Bronchial epithelial cell (primary cell): Measurements from ENCODE around the gene THOC5. TPM values are rescaled to one million over a fixed set of nuclear protein-coding genes. Genes with fewer than 3 reads are reported as not detected.
"Not testable (repeated sequence)": the region's sequence is repeated elsewhere in the genome, so short reads cannot be mapped to it uniquely, and the experiment has no call there.

Source experiments
- DNase-seq: peaks from one replicate; pipeline ENCODE4 v3.0.0-alpha.2; 2010; ENCODE audit warnings: low read depth
- FAIRE-seq: peaks from 2 replicates; lab custom pipeline; 2011; peaks lifted over from hg19 to GRCh38; lab: Jason Lieb, UNC
- H3K27me3 ChIP-seq: 2 replicates; pipeline ENCODE4 v1.5.1; 2011; ENCODE audit warnings: low read length; ENCODE audit not compliant: control insufficient read depth, insufficient read depth
- H3K36me3 ChIP-seq: 2 replicates; pipeline ENCODE4 v1.5.1; 2011; ENCODE audit warnings: low read length; ENCODE audit not compliant: control insufficient read depth, insufficient read depth
- H3K4me3 ChIP-seq: 2 replicates; pipeline ENCODE4 v1.5.1; 2011; ENCODE audit warnings: mild to moderate bottlenecking, low read depth, low read length, control low read depth
- total RNA-seq: library from RNA; depleted of rRNA; stranded (reverse); fragments of >200 nt; gene quantifications from 2 replicates; pipeline ENCODE4 v1.2.1, GENCODE V29; 2014
- TF ChIP-seq, protein P1 (sequence below): IDR thresholded peaks from 2 replicates; pipeline ENCODE4 v1.5.1; 2011; ENCODE audit warnings: mild to moderate bottlenecking, moderate library complexity, low read length, control low read depth, inconsistent platforms; ENCODE audit not compliant: insufficient read depth, severe bottlenecking

The THOC5 gene
- total RNA-seq, 1 donor from 2014 or later: 43.2 TPM

DNA sequence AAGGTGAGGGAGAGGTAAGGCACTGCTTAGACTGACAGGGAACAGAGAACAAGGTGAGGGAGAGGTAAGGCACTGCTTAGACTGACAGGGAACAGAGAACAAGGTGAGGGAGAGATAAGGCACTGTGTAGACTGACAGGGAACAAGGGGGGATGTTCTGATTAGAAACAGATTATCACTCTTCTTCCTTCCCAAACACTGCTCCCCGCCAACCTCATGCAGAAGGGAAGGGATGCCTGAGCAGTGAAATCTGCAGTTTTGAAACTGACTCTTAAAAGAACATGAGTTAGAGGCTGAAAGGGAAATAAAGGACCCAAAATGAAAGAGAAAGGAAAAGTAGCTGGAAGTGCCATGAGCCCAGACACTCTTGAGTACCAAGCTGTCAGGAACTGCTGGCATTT, 43.7 kb downstream of the THOC5 start:
- TF ChIP-seq, protein P1, sequence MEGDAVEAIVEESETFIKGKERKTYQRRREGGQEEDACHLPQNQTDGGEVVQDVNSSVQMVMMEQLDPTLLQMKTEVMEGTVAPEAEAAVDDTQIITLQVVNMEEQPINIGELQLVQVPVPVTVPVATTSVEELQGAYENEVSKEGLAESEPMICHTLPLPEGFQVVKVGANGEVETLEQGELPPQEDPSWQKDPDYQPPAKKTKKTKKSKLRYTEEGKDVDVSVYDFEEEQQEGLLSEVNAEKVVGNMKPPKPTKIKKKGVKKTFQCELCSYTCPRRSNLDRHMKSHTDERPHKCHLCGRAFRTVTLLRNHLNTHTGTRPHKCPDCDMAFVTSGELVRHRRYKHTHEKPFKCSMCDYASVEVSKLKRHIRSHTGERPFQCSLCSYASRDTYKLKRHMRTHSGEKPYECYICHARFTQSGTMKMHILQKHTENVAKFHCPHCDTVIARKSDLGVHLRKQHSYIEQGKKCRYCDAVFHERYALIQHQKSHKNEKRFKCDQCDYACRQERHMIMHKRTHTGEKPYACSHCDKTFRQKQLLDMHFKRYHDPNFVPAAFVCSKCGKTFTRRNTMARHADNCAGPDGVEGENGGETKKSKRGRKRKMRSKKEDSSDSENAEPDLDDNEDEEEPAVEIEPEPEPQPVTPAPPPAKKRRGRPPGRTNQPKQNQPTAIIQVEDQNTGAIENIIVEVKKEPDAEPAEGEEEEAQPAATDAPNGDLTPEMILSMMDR: no peak
- no peak for FAIRE-seq
- peaks cover 21% of the 10 kb centered on the region for H3K36me3 ChIP-seq

DNA sequence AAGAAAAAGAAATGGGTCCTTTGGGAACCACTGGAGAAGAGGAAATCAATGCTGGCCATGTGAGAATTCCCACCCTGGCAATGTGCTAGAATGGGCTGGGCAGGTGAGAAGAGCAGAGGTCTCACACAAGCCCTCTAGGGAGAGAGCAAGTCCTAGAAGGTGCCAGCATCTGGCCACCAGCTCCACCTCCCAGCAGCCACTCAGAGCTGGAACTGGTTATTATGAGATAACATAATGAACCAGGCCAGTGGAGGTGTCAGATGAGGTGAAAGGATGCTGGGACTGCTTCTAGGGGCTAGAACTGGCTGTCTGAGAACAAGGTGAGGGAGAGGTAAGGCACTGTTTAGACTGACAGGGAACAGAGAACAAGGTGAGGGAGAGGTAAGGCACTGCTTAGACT, 44.3 kb downstream of the THOC5 start:
- FAIRE-seq: no peak
- Histone ChIP-seq H3K36me3 (peaks cover 21% of the 10 kb centered on the region), H3K27me3 (no peaks in the 10 kb centered on the region), H3K4me3 (no peak overlapping the region)
- no peak for DNase-seq
- TF ChIP-seq, protein P1: no peak

More for the DNA sequence above, 43.7 kb downstream of the THOC5 start:
- no peaks in the 10 kb centered on the region for H3K27me3 ChIP-seq
- DNase-seq: no peak
- H3K4me3 ChIP-seq: no peak overlapping the region

DNA sequence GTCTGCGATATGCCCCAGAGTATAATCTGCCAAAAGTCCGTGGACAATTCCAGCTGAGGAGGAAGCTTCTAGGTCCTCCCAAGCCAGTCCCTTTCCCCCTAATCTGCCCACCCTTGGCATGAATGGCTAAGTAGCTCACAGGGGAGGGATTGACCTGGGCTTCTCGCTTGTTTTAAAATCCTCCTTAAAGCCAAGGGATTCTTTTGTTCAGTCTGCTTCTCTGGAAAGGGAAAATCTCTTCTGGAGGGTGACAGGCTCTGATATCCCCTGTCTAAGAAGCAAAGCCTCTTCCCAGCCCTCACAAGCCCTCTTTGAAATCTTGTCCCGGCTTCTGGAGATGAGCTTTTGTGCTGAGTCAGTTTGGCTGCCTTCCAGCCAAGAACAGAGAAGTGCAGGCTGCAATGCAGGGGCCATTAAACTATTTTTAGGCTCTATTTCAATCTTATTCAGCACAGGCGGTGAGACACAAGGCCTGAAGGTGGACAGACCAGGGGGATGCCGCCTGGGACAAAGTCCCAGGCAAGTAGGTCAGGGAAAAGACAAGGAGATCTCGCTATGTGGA, 49.7 kb downstream of the THOC5 start:
- Histone ChIP-seq H3K27me3 (no peaks in the 10 kb centered on the region), H3K4me3 (no peak overlapping the region), H3K36me3 (peaks cover 5% of the 10 kb centered on the region)
- TF ChIP-seq, protein P1: no peak
- FAIRE-seq: no peak
- no peak for DNase-seq

DNA sequence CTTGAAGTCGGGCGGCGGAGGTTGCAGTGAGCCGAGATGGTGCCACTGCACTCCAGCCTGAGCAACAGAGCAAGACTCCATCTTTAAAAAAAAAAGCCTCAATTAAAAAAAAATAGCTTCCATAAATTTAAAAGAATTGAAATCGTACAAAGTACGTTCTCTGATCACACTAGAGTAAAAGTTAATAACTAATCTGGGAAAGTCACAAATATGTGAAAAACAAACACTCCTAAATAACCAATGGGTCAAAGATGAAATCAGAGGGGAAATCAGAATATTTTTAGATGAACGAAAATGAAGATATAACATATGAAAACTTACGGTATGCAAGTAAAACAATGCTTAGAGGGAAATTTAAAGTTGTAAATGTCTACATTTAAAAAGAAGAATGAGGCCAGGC, 53.7 kb downstream of the THOC5 start:
- DNase-seq (no peak), FAIRE-seq (no peak)
- TF ChIP-seq, protein P1: no peak
- Histone ChIP-seq H3K27me3 (no peaks in the 10 kb centered on the region), H3K4me3 (no peak overlapping the region), H3K36me3 (no peaks in the 10 kb centered on the region)

DNA sequence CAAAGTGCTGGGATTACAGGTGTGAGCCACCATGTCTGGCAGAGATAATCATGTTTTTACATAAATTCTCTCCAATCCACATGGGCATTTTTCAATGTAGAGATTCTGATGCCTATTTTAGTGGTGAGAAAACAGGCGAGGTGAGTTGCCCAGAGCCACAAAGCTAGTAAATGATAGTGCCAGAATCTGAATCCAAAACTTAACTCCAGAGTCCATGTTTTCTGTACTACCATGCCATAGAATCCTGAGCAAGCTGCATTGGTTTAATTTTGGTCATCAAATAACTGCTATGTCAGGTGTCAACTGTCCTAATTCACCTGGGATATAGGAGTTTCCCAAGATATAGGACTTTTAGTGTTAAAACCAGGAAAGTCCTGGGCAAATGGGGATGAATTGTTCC, 59.9 kb downstream of the THOC5 start:
- TF ChIP-seq, protein P1: no peak
- Histone ChIP-seq H3K27me3 (no peaks in the 10 kb centered on the region), H3K4me3 (no peak overlapping the region), H3K36me3 (no peaks in the 10 kb centered on the region)
- DNase-seq (no peak), FAIRE-seq (no peak)

DNA sequence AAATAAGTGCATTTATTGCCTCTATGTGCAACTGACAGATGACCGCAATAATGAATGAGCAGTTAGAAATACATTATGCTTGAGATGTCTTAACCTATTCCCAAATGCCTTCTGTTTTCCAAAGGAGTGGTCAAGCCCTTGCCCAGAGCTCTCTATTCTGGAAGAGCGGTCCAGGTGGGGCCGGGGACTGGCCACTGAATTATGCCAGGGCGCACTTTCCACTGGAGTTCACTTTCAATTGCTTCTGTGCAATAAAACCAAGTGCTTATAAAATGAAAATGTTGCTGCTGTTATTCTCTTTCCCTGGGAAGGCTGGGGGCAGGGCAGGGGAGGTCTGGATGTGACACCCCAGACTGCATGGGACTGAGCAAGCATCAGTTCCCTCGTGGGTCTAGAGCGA, 62.5 kb downstream of the THOC5 start:
- H3K36me3 ChIP-seq: no peaks in the 10 kb centered on the region
- FAIRE-seq (no peak), DNase-seq (no peak)
- no peaks in the 10 kb centered on the region for H3K27me3 ChIP-seq
- TF ChIP-seq, protein P1: no peak
- no peak overlapping the region for H3K4me3 ChIP-seq

DNA sequence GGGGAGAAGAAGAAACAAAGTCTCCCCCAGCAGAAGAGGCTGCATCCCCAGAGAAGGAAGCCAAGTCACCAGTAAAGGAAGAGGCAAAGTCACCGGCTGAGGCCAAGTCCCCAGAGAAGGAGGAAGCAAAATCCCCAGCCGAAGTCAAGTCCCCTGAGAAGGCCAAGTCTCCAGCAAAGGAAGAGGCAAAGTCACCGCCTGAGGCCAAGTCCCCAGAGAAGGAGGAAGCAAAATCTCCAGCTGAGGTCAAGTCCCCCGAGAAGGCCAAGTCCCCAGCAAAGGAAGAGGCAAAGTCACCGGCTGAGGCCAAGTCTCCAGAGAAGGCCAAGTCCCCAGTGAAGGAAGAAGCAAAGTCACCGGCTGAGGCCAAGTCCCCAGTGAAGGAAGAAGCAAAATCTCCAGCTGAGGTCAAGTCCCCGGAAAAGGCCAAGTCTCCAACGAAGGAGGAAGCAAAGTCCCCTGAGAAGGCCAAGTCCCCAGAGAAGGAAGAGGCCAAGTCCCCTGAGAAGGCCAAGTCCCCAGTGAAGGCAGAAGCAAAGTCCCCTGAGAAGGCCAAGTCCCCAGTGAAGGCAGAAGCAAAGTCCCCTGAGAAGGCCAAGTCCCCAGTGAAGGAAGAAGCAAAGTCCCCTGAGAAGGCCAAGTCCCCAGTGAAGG, 64.3 kb downstream of the THOC5 start:
- H3K36me3 ChIP-seq, H3K27me3 ChIP-seq, DNase-seq, H3K4me3 ChIP-seq, FAIRE-seq: not testable (repeated sequence)
